A673 (cell line): ENCODE measurements around the gene STMP1. TPM values are rescaled to one million over a fixed set of nuclear protein-coding genes. Genes with fewer than 3 reads are reported as not detected.

Experiments
- BruUV-seq: library from RNA; stranded (reverse); fragments of 400-500 nt; replicated peaks from 2 replicates; lab custom pipeline; 2021; lab: Mats Ljungman, UMichigan
- CTCF ChIA-PET: fragments of 300-600 bp; sonication (Branson Sonifier 250); formaldehyde crosslinking; loops from one replicate; lab custom pipeline; 2022; ENCODE audit warnings: antibody characterized with exemption; lab: Charles Lee
- POLR2A ChIA-PET: fragments of 300-600 bp; sonication (Branson Sonifier 250); formaldehyde crosslinking; loops from one replicate; lab custom pipeline; 2022; ENCODE audit warnings: antibody characterized with exemption; ENCODE audit not compliant: low non-redundant PET; lab: Charles Lee
- DNase-seq: peaks from one replicate; pipeline ENCODE4 v3.0.0-alpha.2; 2015; ENCODE audit warnings: low spot score
- H3K27ac ChIP-seq: fragments of 200-600 bp; sonication (generic); 2 replicates; pipeline ENCODE4 v1.5.1; 2016; ENCODE audit warnings: mixed run types, low read depth, mild to moderate bottlenecking, mixed read lengths, antibody characterized with exemption, low read length; ENCODE audit not compliant: poor library complexity, severe bottlenecking
- H3K27me3 ChIP-seq: fragments of 200-600 bp; sonication (generic); replicated peaks from 2 replicates; pipeline ENCODE4 v1.6.1; 2017; ENCODE audit warnings: mixed run types, low read depth, mild to moderate bottlenecking, mixed read lengths, antibody characterized with exemption, low read length; ENCODE audit not compliant: insufficient read depth, poor library complexity
- H3K36me3 ChIP-seq: fragments of 200-600 bp; sonication (generic); 2 replicates; pipeline ENCODE4 v1.6.1; 2016; ENCODE audit warnings: mixed run types, mild to moderate bottlenecking, mixed read lengths, antibody characterized with exemption, low read length; ENCODE audit not compliant: insufficient read depth, poor library complexity, severe bottlenecking
- H3K4me1 ChIP-seq: fragments of 200-600 bp; sonication (generic); 2 replicates; pipeline ENCODE4 v1.6.1; 2017; ENCODE audit warnings: mixed run types, mild to moderate bottlenecking, mixed read lengths, antibody characterized with exemption, low read length; ENCODE audit not compliant: insufficient read depth, poor library complexity, severe bottlenecking
- H3K4me3 ChIP-seq: fragments of 200-600 bp; sonication (generic); 2 replicates; pipeline ENCODE4 v1.5.1; 2016; ENCODE audit warnings: low read depth, mixed run types, mild to moderate bottlenecking, mixed read lengths, low read length; ENCODE audit not compliant: poor library complexity, severe bottlenecking
- H3K9me3 ChIP-seq: fragments of 200-600 bp; sonication (generic); 2 replicates; pipeline ENCODE4 v1.6.1; 2016; ENCODE audit warnings: mixed run types, low read depth, mild to moderate bottlenecking, mixed read lengths, antibody characterized with exemption, low read length; ENCODE audit not compliant: poor library complexity, severe bottlenecking
- CTCF ChIP-seq: fragments of 300-800, 200-600 bp; sonication (generic); conservative IDR thresholded peaks from 2 replicates; pipeline ENCODE4 v1.5.1; 2017; ENCODE audit warnings: low read depth, mild to moderate bottlenecking, antibody characterized with exemption, low read length, moderate library complexity, mixed read lengths
- EZH2 ChIP-seq: fragments of 200-600 bp; sonication (generic); IDR thresholded peaks from 2 replicates; pipeline ENCODE4 v1.6.1; 2017; ENCODE audit warnings: borderline replicate concordance, low read depth, mild to moderate bottlenecking, mixed read lengths, antibody characterized with exemption, low read length; ENCODE audit not compliant: poor library complexity, severe bottlenecking
- intact Hi-C: fragments of 100-400 bp; cut with micrococcal nuclease; formaldehyde crosslinking; loops from one replicate; pipeline ENCODE4 v1.10.0; 2022; ENCODE audit not compliant: unreplicated experiment
- total RNA-seq: library from RNA; stranded (reverse); gene quantifications from 2 replicates; pipeline ENCODE4 v1.2.3, GENCODE V29; 2021

The STMP1 gene
- total RNA-seq, 1 experiment from 2014 or later, result 33.4 TPM

GRCh38 chr7:135648235-135648634, 14.1 kb upstream of the STMP1 start:
- CTCF ChIA-PET, result no interaction called here
- TF ChIP-seq EZH2 (no peak), CTCF (no peak)
- Histone ChIP-seq H3K36me3 (peaks cover 58% of the 10 kb centered on the region), H3K27ac (peak overlapping the region; percentile 25), H3K27me3 (no peaks in the 10 kb centered on the region), H3K4me1 (no peaks in the 10 kb centered on the region), H3K4me3 (no peak overlapping the region), H3K9me3 (no peaks in the 10 kb centered on the region)
- BruUV-seq, result no TSS peak
- intact Hi-C loops, result no loop called here
- POLR2A ChIA-PET, result no interaction called here
- no peak for DNase-seq

- POLR2A ChIA-PET, result no interaction called here
- no TSS peak for BruUV-seq
- Histone ChIP-seq H3K36me3 (peaks cover 33% of the 10 kb centered on the region), H3K4me3 (no peak overlapping the region), H3K27me3 (no peaks in the 10 kb centered on the region), H3K4me1 (no peaks in the 10 kb centered on the region), H3K27ac (no peak overlapping the region), H3K9me3 (no peaks in the 10 kb centered on the region)
- intact Hi-C loops, result no loop called here
- CTCF ChIA-PET, result interaction anchor here (0.5 kb wide), 1 partner anchor 12 kb away, joined by 4 read pairs; the partner anchor contains the start of gene STMP1
- DNase-seq, result no peak
- TF ChIP-seq CTCF, result no peak
- no peak for TF ChIP-seq EZH2
These were observed 11.3 kb upstream of the STMP1 start for GRCh38 chr7:135650831-135651573.

GRCh38 chr7:135653340-135654080, 8.8 kb upstream of the STMP1 start:
- TF ChIP-seq EZH2 (no peak), CTCF (no peak)
- ChIA-PET CTCF (no interaction called here), POLR2A (no interaction called here)
- no TSS peak for BruUV-seq
- H3K4me1 ChIP-seq, result no peaks in the 10 kb centered on the region
- no peak for DNase-seq
- H3K27ac ChIP-seq, result no peak overlapping the region
- intact Hi-C loops, result no loop called here
- H3K27me3 ChIP-seq, result no peaks in the 10 kb centered on the region
- H3K9me3 ChIP-seq, result no peaks in the 10 kb centered on the region
- peaks cover 10% of the 10 kb centered on the region for H3K36me3 ChIP-seq
- no peak overlapping the region for H3K4me3 ChIP-seq
